Pancreas (tissue), 10 donors: ENCODE results near the gene VENTX. TPM values are rescaled to one million over a fixed set of nuclear protein-coding genes. Genes with fewer than 3 reads are reported as not detected.

Experiments used
- ATAC-seq, 4 donors: fragments of 200-7000 bp; cut with Tn5 transposase; one replicate each; pipeline versions ENCODE4 v1.8.0 to v1.9.1; 2020; ENCODE audit warnings: mild to moderate bottlenecking in 4 of 4, moderate library complexity in 4 of 4
- DNase-seq, 6 donors: peaks; one replicate each; pipeline ENCODE4 v3.0.0-alpha.2; 2020
- FAIRE-seq: peaks from 2 replicates; lab custom pipeline; 2012; peaks lifted over from hg19 to GRCh38; lab: Jason Lieb, UNC
- H3K27ac ChIP-seq, 4 donors: fragments of 200-600 bp; sonication (generic); 1 replicate in 3 of 4; 2 replicates in 1 of 4; pipeline versions ENCODE4 v1.5.0 to v1.8.0; 2020
- H3K27me3 ChIP-seq, 4 donors: fragments of 200-600 bp; one replicate each; pipeline ENCODE4 v1.8.0; 2021
- H3K36me3 ChIP-seq, 3 donors: fragments of 200-600 bp; sonication (generic) in 1 of 3; one replicate each; pipeline versions ENCODE4 v1.5.0 to v1.8.0; 2020 to 2021
- H3K4me1 ChIP-seq, 3 donors: fragments of 200-600 bp; one replicate each; pipeline ENCODE4 v1.8.0; 2021
- H3K4me3 ChIP-seq, 4 donors: fragments of 200-600 bp; sonication (generic) in 2 of 4; one replicate each; pipeline versions ENCODE4 v1.5.0 to v1.8.0; 2020 to 2021
- H3K9me3 ChIP-seq, 4 donors: fragments of 200-600 bp; one replicate each; pipeline ENCODE4 v1.8.0; 2021
- CTCF ChIP-seq, 4 donors: fragments of 200-600 bp; sonication (generic) in 3 of 4; IDR thresholded peaks; one replicate each; pipeline versions ENCODE4 v1.5.0 to v1.8.0; 2021; ENCODE audit warnings: antibody characterized with exemption in 4 of 4
- WGBS, 2 donors: extraction: QIAGEN DNeasy Blood & Tissue Kit; methylation state at CpG; one replicate each; pipeline ENCODE4 v1.1.7; 2013; 5-methylcytosine and 5-hydroxymethylcytosine counted together
- intact Hi-C, 3 donors: fragments of 100-400 bp; cut with DNase I; formaldehyde crosslinking; loops; one replicate each; pipeline versions ENCODE4 v1.11.1 to v1.14.2; 2022
- polyA plus RNA-seq, 2 donors: library from polyadenylated mRNA; stranded (reverse); fragments of 200-250 nt; gene quantifications; one replicate each; pipeline ENCODE4 v1.2.3, GENCODE V29; 2013
- total RNA-seq, 6 donors: library from RNA; stranded (reverse); fragmentation: NEBNext Ultra II Directional in 4 of 6; extraction: Animal tissue kit (Norgen Biotek cat#: 25700) in 4 of 6; gene quantifications; one replicate each; pipeline versions ENCODE4 v1.2.1 to v1.2.4, GENCODE V29; 2021 to 2023
- donor health status: healthy with polysubstance abuse.
- donor health status: DM: no; HTN: no; CAD: no; lungs with moderate emphysema.
- donor health status: DM: no; HTN: no; CAD: no.
- donor health status: control.
- donor health status: control.
- donor health status: Bipolar disorder and iron deficiency.
- donor health status: DM: yes; HTN: yes; CAD: no.
- donor health status: DM: no; HTN: no; CAD: no.
- donor health status: DM: no; HTN: no; CAD: no.
- donor health status: DM: yes; HTN: yes; CAD: no.

The VENTX gene
- total and polyA plus RNA-seq, 8 donors = 0.09 to 1.3 (median 0.46) TPM

- Histone ChIP-seq H3K4me3 (no peak overlapping the region), H3K27ac (no peak overlapping the region), H3K4me1 (no peaks in the 10 kb centered on the region), H3K9me3 (no peaks in the 10 kb centered on the region), H3K27me3 (peaks cover 0 to 24% (median under 1%) of the 10 kb centered on the region in 4 donors), H3K36me3 (no peaks in the 10 kb centered on the region)
- no peak for TF ChIP-seq CTCF (IDR thresholded peaks at IDR 0.05)
- FAIRE-seq (no peak), ATAC-seq (no peak), DNase-seq (no peak)
- intact Hi-C loops = no loop called here
- 66 to 76% methylated on average over 27 of the region's 27 CpGs for WGBS, 2 donors
Measured at GRCh38 chr10:133242611-133243356, 5.1 kb downstream of the VENTX start.

GRCh38 chr10:133243593-133243992 lies 5.9 kb downstream of the VENTX start:
- DNase-seq = no peak
- H3K36me3 ChIP-seq = no peaks in the 10 kb centered on the region
- no peak for ATAC-seq

DNA sequence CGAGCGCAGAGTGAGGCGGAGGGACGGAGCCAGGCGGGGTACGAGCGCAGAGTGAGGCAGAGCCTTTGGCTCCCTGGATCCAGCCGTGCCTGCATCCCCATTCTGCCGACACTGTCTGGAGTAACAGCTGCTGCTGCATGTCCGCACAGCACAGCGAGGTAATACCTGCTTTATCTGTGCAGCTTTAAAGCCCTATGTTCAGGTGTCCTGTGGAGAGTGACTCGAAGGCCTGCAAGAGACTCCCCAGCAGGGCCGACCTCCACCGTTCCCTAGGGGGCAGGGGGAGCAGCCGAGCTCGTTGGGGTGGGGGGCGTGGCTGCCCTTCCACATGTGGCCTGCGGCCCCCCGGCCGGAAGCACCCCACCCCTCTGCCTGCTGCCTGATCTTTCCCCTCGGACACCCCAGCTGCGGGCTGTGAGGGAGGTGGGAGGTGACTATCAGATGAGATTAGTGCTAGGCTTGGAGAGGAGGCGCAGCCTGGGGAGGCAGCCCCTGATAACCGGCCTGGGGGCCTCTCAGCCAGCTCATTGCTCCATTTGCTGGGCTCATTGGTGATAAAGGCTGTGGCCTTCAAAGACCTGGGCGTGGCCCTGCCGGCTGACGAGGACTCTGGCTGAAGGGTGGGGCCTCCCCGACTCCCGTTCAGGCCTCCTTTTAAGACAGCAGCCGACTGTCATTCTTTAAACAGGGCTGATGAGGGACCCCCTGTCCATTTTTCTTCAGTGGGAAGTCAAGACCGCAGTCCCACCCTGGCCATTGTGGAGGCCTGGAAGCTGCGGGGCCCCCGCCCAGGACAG lies 8.0 kb downstream of the VENTX start:
- intact Hi-C loops = no loop called here
- H3K4me1 ChIP-seq = no peaks in the 10 kb centered on the region
- H3K36me3 ChIP-seq = no peaks in the 10 kb centered on the region
- no peak overlapping the region for H3K4me3 ChIP-seq
- no peak for TF ChIP-seq CTCF (IDR thresholded peaks at IDR 0.05)
- 50 to 57% methylated on average over 29 to 33 of the region's 33 CpGs for WGBS, 2 donors
- H3K27ac ChIP-seq = no peak overlapping the region
- no peak for FAIRE-seq
- no peak for DNase-seq
- peak in 2 of 4 donors; percentile 43 to 56 for ATAC-seq
- no peaks in the 10 kb centered on the region for H3K9me3 ChIP-seq
- H3K27me3 ChIP-seq = peaks cover 0 to 13% (median 0%) of the 10 kb centered on the region in 4 donors

More at GRCh38 chr10:133243593-133243992, 5.9 kb downstream of the VENTX start:
- Histone ChIP-seq H3K4me3 (no peak overlapping the region), H3K27me3 (peaks cover 0 to 24% (median 0%) of the 10 kb centered on the region in 4 donors), H3K9me3 (no peaks in the 10 kb centered on the region), H3K4me1 (no peaks in the 10 kb centered on the region), H3K27ac (no peak overlapping the region)
- no peak for FAIRE-seq
- TF ChIP-seq CTCF (IDR thresholded peaks at IDR 0.05) = no peak
- 53 to 55% methylated on average over 14 of the region's 14 CpGs for WGBS, 2 donors
- intact Hi-C loops = no loop called here

DNA sequence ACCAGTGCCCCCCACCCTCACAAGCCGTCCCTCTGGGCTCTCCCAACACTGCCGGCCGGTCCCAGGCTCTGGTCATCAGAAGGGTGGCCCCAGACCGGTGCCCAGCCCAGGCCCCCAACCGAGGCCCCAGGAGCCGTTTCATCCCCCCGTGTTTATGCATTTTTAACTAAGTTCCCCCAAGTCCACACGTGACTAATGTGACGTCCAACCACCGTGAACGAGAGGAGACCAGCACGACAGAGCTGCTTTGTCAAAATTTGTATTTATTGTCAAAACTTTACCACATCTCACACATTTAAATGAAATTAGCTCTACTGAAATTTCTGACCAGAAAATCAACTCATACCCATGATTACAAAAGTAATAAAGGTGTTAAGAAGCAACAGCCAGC lies 8.6 kb downstream of the VENTX start:
- H3K4me1 ChIP-seq = no peaks in the 10 kb centered on the region
- ATAC-seq = no peak
- WGBS, 2 donors = 57 to 60% methylated on average over 12 of the region's 12 CpGs
- H3K36me3 ChIP-seq = no peaks in the 10 kb centered on the region
- H3K27me3 ChIP-seq = peaks cover 0 to 9% (median 0%) of the 10 kb centered on the region in 4 donors
- DNase-seq = no peak
- intact Hi-C loops = no loop called here
- no peak overlapping the region for H3K27ac ChIP-seq
- no peak overlapping the region for H3K4me3 ChIP-seq
- no peak for FAIRE-seq
- no peaks in the 10 kb centered on the region for H3K9me3 ChIP-seq
- no peak for TF ChIP-seq CTCF (IDR thresholded peaks at IDR 0.05)
